GM15510 (cell line): ENCODE results near the gene POLK.

Experiments
- POLR2A ChIP-seq: IDR thresholded peaks from 3 replicates; pipeline ENCODE4 v1.6.1; 2011; ENCODE audit warnings: borderline replicate concordance; ENCODE audit not compliant: insufficient read length; ENCODE audit errors: extremely low read depth

Gene POLK

GRCh38 chr5:75498208-75498777 is 13.4 kb upstream of the POLK start:
- TF ChIP-seq POLR2A: no peak

- no peak for TF ChIP-seq POLR2A
These were observed 3.9 kb upstream of the POLK start for GRCh38 chr5:75507841-75508240.

- TF ChIP-seq POLR2A: no peak
These were observed 2.1 kb upstream of the POLK start for GRCh38 chr5:75509546-75509945.

GRCh38 chr5:75509956-75510355 is 1.7 kb upstream of the POLK start:
- no peak for TF ChIP-seq POLR2A

- no peak for TF ChIP-seq POLR2A
These were observed 1.3 kb upstream of the POLK start for GRCh38 chr5:75510417-75510835.

GRCh38 chr5:75510836-75511434 is 756 bp upstream of the POLK start:
- no peak for TF ChIP-seq POLR2A

- no peak for TF ChIP-seq POLR2A
These were observed 838 bp downstream of the POLK start for GRCh38 chr5:75512383-75513074.

- no peak for TF ChIP-seq POLR2A
These were observed 2.1 kb downstream of the POLK start for GRCh38 chr5:75513841-75514240.

- no peak for TF ChIP-seq POLR2A
These were observed 2.6 kb downstream of the POLK start for GRCh38 chr5:75514323-75514722.

GRCh38 chr5:75519761-75520160 is 8.1 kb downstream of the POLK start:
- no peak for TF ChIP-seq POLR2A

- no peak for TF ChIP-seq POLR2A
These were observed 9.5 kb downstream of the POLK start for GRCh38 chr5:75521195-75521594.

GRCh38 chr5:75522025-75522424 is 10.3 kb downstream of the POLK start:
- no peak for TF ChIP-seq POLR2A

- no peak for TF ChIP-seq POLR2A
These were observed 10.9 kb downstream of the POLK start for GRCh38 chr5:75522542-75522941.

- no peak for TF ChIP-seq POLR2A
These were observed 11.6 kb downstream of the POLK start for GRCh38 chr5:75523275-75523674.

GRCh38 chr5:75524071-75524470 is 12.4 kb downstream of the POLK start:
- TF ChIP-seq POLR2A: no peak

- TF ChIP-seq POLR2A: no peak
These were observed 12.9 kb downstream of the POLK start for GRCh38 chr5:75524591-75524990.
